Measurements from ENCODE around the gene NAV3. TPM values are rescaled to one million over a fixed set of nuclear protein-coding genes. Genes with fewer than 3 reads are reported as not detected.

The NAV3 gene
- total and polyA plus RNA-seq, 2 of the 4 experiments (the other 2 are of a cell fraction): 25.5 to 106 TPM

DNA sequence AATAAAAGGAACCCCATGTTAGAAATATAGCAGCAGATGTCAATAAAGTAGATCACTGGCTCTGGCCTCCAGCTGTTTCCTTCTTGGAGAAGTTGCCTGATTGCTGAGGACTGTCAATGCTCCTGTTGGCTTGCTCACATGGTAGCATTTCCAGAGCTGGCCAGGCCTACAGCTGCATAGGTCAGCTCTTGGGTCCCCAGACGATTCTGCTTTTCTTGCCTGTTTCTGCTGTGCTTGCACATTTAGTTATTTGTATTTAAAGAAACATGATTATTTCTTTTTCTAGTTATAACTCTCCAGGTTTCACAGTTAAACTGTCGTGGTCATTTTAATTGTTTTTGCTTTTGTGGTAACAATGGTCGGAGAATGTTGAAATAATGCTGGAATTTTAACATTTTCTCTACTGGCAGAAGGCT is 7.2 kb downstream of the NAV3 start:
- H3K14ac ChIP-seq (replicated peaks; ENCODE audit: low read depth, low read length): no peak overlapping the region
- H3K18ac ChIP-seq (ENCODE audit: low read depth, low read length): no peak overlapping the region
- ChIA-PET POLR2A (ENCODE audit: unreplicated experiment) (no interaction called here), CTCF (no interaction called here)
- no peak for TF ChIP-seq POLR2A (IDR thresholded peaks at IDR 0.05; ENCODE audit: low read depth, low read length)
- peak; percentile 84 for TF ChIP-seq MAFK (IDR thresholded peaks at IDR 0.05; ENCODE audit: low read depth, low read length)
- DNase-seq (no peak), ATAC-seq (ENCODE audit: low read depth) (no peak)
- H3K36me3 ChIP-seq (ENCODE audit: control insufficient read depth, insufficient read depth, low read length): no peaks in the 10 kb centered on the region
- H3K9me1 ChIP-seq (ENCODE audit: insufficient read depth, low read length): no peaks in the 10 kb centered on the region
- H4K8ac ChIP-seq (ENCODE audit: low read depth in 2 of 2, low read length in 2 of 2): no peak overlapping the region
- no peak overlapping the region for H2AK5ac ChIP-seq (ENCODE audit: low read depth, low read length)
- no peak overlapping the region for H3K23ac ChIP-seq (ENCODE audit: low read depth, low read length)
- BruUV-seq (replicated peaks): no TSS peak
- no peaks in the 10 kb centered on the region for H3K79me1 ChIP-seq (ENCODE audit: low read depth in 1 of 2, low read length in 2 of 2)
- H3K4me2 ChIP-seq (ENCODE audit: low read depth, low read length): no peak overlapping the region
- H2BK5ac ChIP-seq (ENCODE audit: low read depth, low read length, poor library complexity, severe bottlenecking): no peak overlapping the region
- dilution Hi-C loops (cut with HindIII; ENCODE audit: low sequenced_read_pairs, unreplicated experiment) (no loop called here), intact Hi-C loops (cut with micrococcal nuclease) (no loop called here), in situ Hi-C loops (cut with MboI; ENCODE audit: low sequenced_read_pairs) (no loop called here)
- peaks cover 4% of the 10 kb centered on the region for H3K27me3 ChIP-seq (ENCODE audit: control insufficient read depth, insufficient read depth, low read length)
- no peaks in the 10 kb centered on the region for H3K4me1 ChIP-seq (ENCODE audit: control insufficient read depth, insufficient read depth, low read length)
- no peak overlapping the region for H3K4ac ChIP-seq (ENCODE audit: low read depth, low read length)
- no CpG with 5 or more reads among the region's 3 CpGs for WGBS, 2 experiments (ENCODE audit: extremely low coverage in 2 of 2, insufficient read length in 1 of 2)
- H3K9me3 ChIP-seq (ENCODE audit: control insufficient read depth, insufficient read depth, low read length): no peaks in the 10 kb centered on the region
- no peak overlapping the region for H2AK9ac ChIP-seq (replicated peaks; ENCODE audit: low read depth, low read length, poor library complexity)
- H3K56ac ChIP-seq (ENCODE audit: extremely low read depth, insufficient read depth, low read length): no peak overlapping the region
- no peaks in the 10 kb centered on the region for H4K20me1 ChIP-seq (ENCODE audit: insufficient read depth, low read length)
- H3K4me3 ChIP-seq (ENCODE audit: insufficient read depth, low read depth, low read length): no peak overlapping the region
- no peak overlapping the region for H4K91ac ChIP-seq (ENCODE audit: insufficient read depth, low read depth, low read length)
- no peak overlapping the region for H3K9ac ChIP-seq (ENCODE audit: low read depth, low read length)
- no peak overlapping the region for H2AFZ ChIP-seq (replicated peaks; ENCODE audit: low read length, poor library complexity)
- no peak overlapping the region for H3K27ac ChIP-seq (ENCODE audit: insufficient read depth, low read length)
- no peak overlapping the region for H2BK20ac ChIP-seq (ENCODE audit: low read depth, low read length)
- no peak overlapping the region for H2BK15ac ChIP-seq (ENCODE audit: low read depth, low read length)
- H2BK120ac ChIP-seq (ENCODE audit: low read depth, low read length): no peak overlapping the region
- H4K5ac ChIP-seq (ENCODE audit: low read depth, low read length): no peak overlapping the region

All from IMR-90 (cell line).